Measurements from ENCODE around the gene CCDC142.

GRCh38 chr2:74424139-74424992 is 58.4 kb downstream of the CCDC142 start:
- TF ChIP-seq CTCF (IDR thresholded peaks at IDR 0.05) (no peak), POLR2A (IDR thresholded peaks at IDR 0.05) (no peak), POLR2AphosphoS5 (IDR thresholded peaks at IDR 0.05) (no peak)
